Measurements from ENCODE around the gene MCM9.
"Not testable (repeated sequence)": the region's sequence is repeated elsewhere in the genome, so short reads cannot be mapped to it uniquely, and the experiment has no call there.

Gene MCM9

DNA sequence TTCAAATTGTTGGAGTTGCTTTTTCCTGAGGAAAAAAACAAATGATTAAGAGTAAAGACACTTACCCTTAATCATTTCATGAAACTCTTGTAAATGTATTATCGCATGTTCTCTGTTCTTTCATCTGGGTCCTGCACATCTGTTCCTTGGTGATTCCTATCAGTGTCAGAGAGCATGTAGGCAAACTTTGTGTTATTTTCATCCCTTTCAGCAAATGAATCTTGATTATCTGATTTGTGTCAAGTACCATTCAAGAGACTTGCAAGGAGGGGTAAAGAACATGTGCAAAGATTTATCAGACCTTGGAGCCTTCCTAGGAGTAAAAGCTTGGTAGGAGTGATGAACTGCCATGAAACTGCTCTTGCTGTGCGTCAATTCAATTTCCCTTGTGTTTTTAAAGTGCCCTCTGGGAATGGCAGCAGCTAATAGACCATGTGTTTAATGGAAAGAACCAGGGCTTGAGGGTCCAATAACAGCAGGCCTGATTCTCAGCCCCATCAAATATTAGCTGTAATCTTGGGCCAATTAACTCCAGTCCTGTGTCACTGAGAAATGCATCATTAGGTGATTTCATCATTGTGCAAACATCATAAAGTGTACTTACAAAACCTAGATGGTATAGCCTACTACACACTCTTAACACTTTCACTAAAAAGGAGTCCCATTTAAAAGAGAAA lies 164.7 kb downstream of the MCM9 start:
- in situ Hi-C loops (cut with HindIII; ENCODE audit: low sequenced_read_pairs): loop anchor here (25.0 kb wide), 1 partner anchor 483 kb away; no protein-coding TSS in a partner anchor
- no peak overlapping the region for H3K4me3 ChIP-seq (ENCODE audit: low read depth, low read length)
- DNase-seq (ENCODE audit: low read depth): no peak
- TF ChIP-seq, protein P1, sequence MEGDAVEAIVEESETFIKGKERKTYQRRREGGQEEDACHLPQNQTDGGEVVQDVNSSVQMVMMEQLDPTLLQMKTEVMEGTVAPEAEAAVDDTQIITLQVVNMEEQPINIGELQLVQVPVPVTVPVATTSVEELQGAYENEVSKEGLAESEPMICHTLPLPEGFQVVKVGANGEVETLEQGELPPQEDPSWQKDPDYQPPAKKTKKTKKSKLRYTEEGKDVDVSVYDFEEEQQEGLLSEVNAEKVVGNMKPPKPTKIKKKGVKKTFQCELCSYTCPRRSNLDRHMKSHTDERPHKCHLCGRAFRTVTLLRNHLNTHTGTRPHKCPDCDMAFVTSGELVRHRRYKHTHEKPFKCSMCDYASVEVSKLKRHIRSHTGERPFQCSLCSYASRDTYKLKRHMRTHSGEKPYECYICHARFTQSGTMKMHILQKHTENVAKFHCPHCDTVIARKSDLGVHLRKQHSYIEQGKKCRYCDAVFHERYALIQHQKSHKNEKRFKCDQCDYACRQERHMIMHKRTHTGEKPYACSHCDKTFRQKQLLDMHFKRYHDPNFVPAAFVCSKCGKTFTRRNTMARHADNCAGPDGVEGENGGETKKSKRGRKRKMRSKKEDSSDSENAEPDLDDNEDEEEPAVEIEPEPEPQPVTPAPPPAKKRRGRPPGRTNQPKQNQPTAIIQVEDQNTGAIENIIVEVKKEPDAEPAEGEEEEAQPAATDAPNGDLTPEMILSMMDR (IDR thresholded peaks at IDR 0.05; ENCODE audit: low read depth, low read length, missing control alignments): no peak

DNA sequence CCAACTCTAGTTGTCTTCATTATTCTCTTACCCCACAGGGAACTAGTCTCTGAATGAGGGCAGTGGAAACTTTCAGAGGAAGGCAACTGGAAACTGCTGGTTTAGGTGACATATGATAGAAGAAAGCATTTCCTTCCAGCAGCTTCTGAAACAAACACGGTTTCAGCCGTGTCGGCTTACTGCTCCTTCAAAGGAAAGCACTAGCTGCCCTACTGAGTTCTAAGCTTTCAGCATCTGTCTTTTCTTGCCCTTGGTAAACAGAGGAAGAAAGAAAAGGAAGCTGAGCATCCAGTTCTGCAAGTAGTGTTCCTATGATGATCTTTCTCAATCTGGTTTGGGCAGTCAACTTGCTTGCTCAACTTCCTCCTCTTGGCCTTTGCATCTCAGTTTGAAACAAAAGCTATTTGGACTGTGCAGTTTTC lies 166.0 kb downstream of the MCM9 start:
- TF ChIP-seq, protein P1 (IDR thresholded peaks at IDR 0.05; ENCODE audit: low read depth, low read length, missing control alignments): no peak
- in situ Hi-C loops (cut with HindIII; ENCODE audit: low sequenced_read_pairs): loop anchor here (25.0 kb wide), 1 partner anchor 482 kb away; no protein-coding TSS in a partner anchor
- H3K4me3 ChIP-seq (ENCODE audit: low read depth, low read length): no peak overlapping the region
- DNase-seq (ENCODE audit: low read depth): no peak

- TF ChIP-seq, protein P1 (IDR thresholded peaks at IDR 0.05; ENCODE audit: low read depth, low read length, missing control alignments): no peak
- DNase-seq (ENCODE audit: low read depth): no peak
- in situ Hi-C loops (cut with HindIII; ENCODE audit: low sequenced_read_pairs): loop anchor here (25.0 kb wide), 1 partner anchor 481 kb away; no protein-coding TSS in a partner anchor
- H3K4me3 ChIP-seq (ENCODE audit: low read depth, low read length): no peak overlapping the region
These were observed 166.5 kb downstream of the MCM9 start for GRCh38 chr6:118768441-118768840.

DNA sequence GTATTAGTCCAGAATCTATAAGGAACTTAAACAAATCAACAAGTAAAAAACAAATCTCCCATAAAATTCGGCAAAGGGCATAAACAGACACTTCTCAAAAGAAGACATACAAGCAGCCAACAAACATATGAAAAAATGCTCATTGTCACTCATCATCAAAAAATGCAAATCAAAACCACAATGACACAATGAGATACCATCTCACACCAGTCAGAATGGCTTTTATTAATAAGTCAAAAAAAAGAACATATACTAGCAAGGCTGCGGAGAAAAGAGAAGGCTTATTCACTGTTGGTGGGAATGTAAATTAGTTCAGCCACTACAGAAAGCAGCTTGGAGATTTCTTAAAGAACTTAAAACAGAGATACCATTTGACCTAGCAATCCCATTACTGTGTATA lies 169.6 kb downstream of the MCM9 start:
- in situ Hi-C loops (cut with HindIII; ENCODE audit: low sequenced_read_pairs): loop anchor here (25.0 kb wide), 1 partner anchor 478 kb away; no protein-coding TSS in a partner anchor
- not testable (repeated sequence) for DNase-seq (ENCODE audit: low read depth)

DNA sequence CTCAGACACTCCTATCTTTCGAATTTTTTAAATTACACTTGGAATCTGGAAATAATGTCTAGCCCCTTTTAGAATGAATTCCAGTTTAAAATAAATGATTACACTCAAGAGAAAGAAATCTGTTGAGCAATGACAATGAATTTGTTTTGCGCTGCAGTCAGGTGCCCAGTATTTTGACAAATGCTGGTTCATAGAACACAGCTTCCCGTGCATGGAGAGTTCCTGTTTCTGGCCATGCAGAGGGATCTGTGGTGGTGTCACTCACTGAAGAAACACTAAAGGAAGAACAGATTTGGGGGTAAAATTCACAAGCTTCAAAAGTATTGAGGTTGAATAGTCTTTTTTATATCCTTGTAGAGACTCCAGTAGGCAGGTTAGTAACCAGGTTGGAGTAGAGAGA lies 170.2 kb downstream of the MCM9 start:
- TF ChIP-seq, protein P1 (IDR thresholded peaks at IDR 0.05; ENCODE audit: low read depth, low read length, missing control alignments): no peak
- no peak overlapping the region for H3K4me3 ChIP-seq (ENCODE audit: low read depth, low read length)
- in situ Hi-C loops (cut with HindIII; ENCODE audit: low sequenced_read_pairs): loop anchor here (25.0 kb wide), 1 partner anchor 477 kb away; no protein-coding TSS in a partner anchor
- no peak for DNase-seq (ENCODE audit: low read depth)

More for the DNA sequence above, 169.6 kb downstream of the MCM9 start:
- H3K4me3 ChIP-seq (ENCODE audit: low read depth, low read length): not testable (repeated sequence)

Data from astrocyte of the cerebellum (primary cell).